WTC11 (cell line): Measurements from ENCODE around the gene CPT1C. TPM values are rescaled to one million over a fixed set of nuclear protein-coding genes. Genes with fewer than 3 reads are reported as not detected.
A peak's percentile ranks its signal among the peaks of the same experiment; 100 is the strongest.

Source experiments
- ATAC-seq: fragments of 200-7000 bp; cut with Tn5 transposase; 2 replicates; pipeline ENCODE4 v1.10.0; 2021; ENCODE audit warnings: mild to moderate bottlenecking, moderate library complexity
- CTCF ChIA-PET: fragments of 300-600 bp; sonication (Branson Sonifier 250); formaldehyde crosslinking; loops from one replicate; lab custom pipeline; 2021; ENCODE audit warnings: antibody characterized with exemption; lab: Charles Lee
- POLR2A ChIA-PET: fragments of 350-600 bp; sonication (Branson Sonifier 250); formaldehyde crosslinking; loops from one replicate; lab custom pipeline; 2021; ENCODE audit warnings: antibody characterized with exemption; lab: Charles Lee
- DNase-seq: peaks from one replicate; pipeline ENCODE4 v3.0.0; 2021; ENCODE audit warnings: low spot score
- H3K27ac Mint-ChIP-seq: 2 replicates; pipeline ENCODE4 v1.8.0; 2021; ENCODE audit warnings: mixed read lengths
- H3K27me3 Mint-ChIP-seq: 2 replicates; pipeline ENCODE4 v1.8.0; 2021; ENCODE audit warnings: low read depth, mild to moderate bottlenecking, moderate library complexity, mixed read lengths
- H3K36me3 Mint-ChIP-seq: 2 replicates; pipeline ENCODE4 v1.8.0; 2021; ENCODE audit warnings: mixed read lengths
- H3K4me1 Mint-ChIP-seq: 2 replicates; pipeline ENCODE4 v1.8.0; 2022; ENCODE audit warnings: mixed read lengths
- H3K4me3 Mint-ChIP-seq: 2 replicates; pipeline ENCODE4 v1.8.0; 2021; ENCODE audit warnings: mild to moderate bottlenecking, moderate library complexity, mixed read lengths
- H3K9me3 Mint-ChIP-seq: 2 replicates; pipeline ENCODE4 v1.8.0; 2021; ENCODE audit warnings: mixed read lengths
- AR ChIP-seq: fragments of 250-450 bp; sonication (Bioruptor Pico); IDR thresholded peaks from 2 replicates; pipeline ENCODE4 v1.9.0; 2021; ENCODE audit warnings: mild to moderate bottlenecking
- CDX4 ChIP-seq: fragments of 250-450 bp; sonication (Bioruptor Pico); IDR thresholded peaks from 2 replicates; pipeline ENCODE4 v1.9.0; 2021; ENCODE audit warnings: moderate library complexity, mild to moderate bottlenecking, inconsistent platforms, borderline replicate concordance
- CREB1 ChIP-seq: sonication (generic); formaldehyde crosslinking; IDR thresholded peaks from 2 replicates; pipeline ENCODE4 v1.8.0; 2023; ENCODE audit warnings: mild to moderate bottlenecking, missing genetic modification reagents
- ELF4 ChIP-seq: sonication (generic); formaldehyde crosslinking; IDR thresholded peaks from 2 replicates; pipeline ENCODE4 v1.8.1; 2022; ENCODE audit warnings: low read depth, mild to moderate bottlenecking, moderate library complexity, missing genetic modification reagents
- GRHL2 ChIP-seq: fragments of 250-450 bp; sonication (Bioruptor Pico); IDR thresholded peaks from 2 replicates; pipeline ENCODE4 v1.8.0; 2022; ENCODE audit warnings: mild to moderate bottlenecking, moderate library complexity; ENCODE audit not compliant: insufficient replicate concordance, severe bottlenecking
- MLX ChIP-seq: sonication (generic); formaldehyde crosslinking; IDR thresholded peaks from 2 replicates; pipeline ENCODE4 v1.8.1; 2023; ENCODE audit warnings: mild to moderate bottlenecking, missing genetic modification reagents, moderate library complexity
- MYBL2 ChIP-seq: sonication (generic); formaldehyde crosslinking; IDR thresholded peaks from 2 replicates; pipeline ENCODE4 v1.8.1; 2023; ENCODE audit warnings: mild to moderate bottlenecking, moderate library complexity, missing genetic modification reagents
- NFE2L1 ChIP-seq: sonication (generic); formaldehyde crosslinking; IDR thresholded peaks from 2 replicates; pipeline ENCODE4 v1.8.1; 2023; ENCODE audit warnings: missing genetic modification reagents
- NR3C1 ChIP-seq: sonication (generic); formaldehyde crosslinking; conservative IDR thresholded peaks from 2 replicates; pipeline ENCODE4 v1.8.1; 2023; ENCODE audit warnings: low read depth, mild to moderate bottlenecking, missing genetic modification reagents
- PRRX2 ChIP-seq: fragments of 250-450 bp; sonication (Bioruptor Pico); IDR thresholded peaks from 2 replicates; pipeline ENCODE4 v1.8.0; 2021; ENCODE audit warnings: mild to moderate bottlenecking
- RORB ChIP-seq: fragments of 250-450 bp; sonication (Bioruptor Pico); IDR thresholded peaks from 2 replicates; pipeline ENCODE4 v1.9.0; 2021; ENCODE audit warnings: mild to moderate bottlenecking
- SMAD4 ChIP-seq: sonication (generic); formaldehyde crosslinking; IDR thresholded peaks from 2 replicates; pipeline ENCODE4 v1.8.0; 2022; ENCODE audit warnings: mild to moderate bottlenecking, missing genetic modification reagents
- TP53 ChIP-seq: sonication (generic); formaldehyde crosslinking; IDR thresholded peaks from 2 replicates; pipeline ENCODE4 v1.8.1; 2023; ENCODE audit warnings: mild to moderate bottlenecking, missing genetic modification reagents
- USF2 ChIP-seq: sonication (generic); formaldehyde crosslinking; IDR thresholded peaks from 2 replicates; pipeline ENCODE4 v1.8.1; 2023; ENCODE audit warnings: mild to moderate bottlenecking, missing genetic modification reagents, moderate library complexity
- ZNF121 ChIP-seq: sonication (generic); formaldehyde crosslinking; IDR thresholded peaks from 2 replicates; pipeline ENCODE4 v1.8.0; 2023; ENCODE audit warnings: missing genetic modification reagents
- total RNA-seq: library from RNA; stranded (reverse); gene quantifications from 3 replicates; pipeline ENCODE4 v1.2.3, GENCODE V29; 2021
- TF ChIP-seq, protein P1 (sequence below): fragments of 200-600 bp; IDR thresholded peaks from 2 replicates; pipeline ENCODE4 v1.8.0; 2022; ENCODE audit warnings: antibody characterized with exemption
- TF ChIP-seq, protein P2 (sequence below): sonication (generic); formaldehyde crosslinking; IDR thresholded peaks from 2 replicates; pipeline ENCODE4 v1.8.1; 2022; ENCODE audit warnings: low read depth, missing genetic modification reagents, borderline replicate concordance
- TF ChIP-seq, protein P3 (sequence below): sonication (generic); formaldehyde crosslinking; IDR thresholded peaks from 2 replicates; pipeline ENCODE4 v1.8.0; 2022; ENCODE audit warnings: mild to moderate bottlenecking, missing genetic modification reagents

Gene CPT1C
- total RNA-seq, 1 experiment from 2014 or later, result 74.6 TPM

- H3K36me3 Mint-ChIP-seq, result peaks cover 47% of the 10 kb centered on the region
- H3K4me1 Mint-ChIP-seq, result peaks cover 46% of the 10 kb centered on the region
- no peak for DNase-seq
- H3K27me3 Mint-ChIP-seq, result no peaks in the 10 kb centered on the region
- ChIA-PET CTCF (interaction anchor here (0.7 kb wide), 1 partner anchor 198 kb away, joined by 3 read pairs; no protein-coding TSS in a partner anchor), POLR2A (interaction anchor here (0.6 to 5.9 kb wide), 2 partner anchors 11 to 31 kb away, joined by 5 to 38 read pairs; partner anchors contain the start of gene PRMT1)
- ATAC-seq, result no peak
- H3K9me3 Mint-ChIP-seq, result no peaks in the 10 kb centered on the region
- H3K4me3 Mint-ChIP-seq, result no peak overlapping the region; the same call in 1 of the 2 replicates
- peak overlapping the region; percentile 81 for H3K27ac Mint-ChIP-seq
- TF ChIP-seq MLX (CRISPR knock-in tag), result no peak
- no peak for TF ChIP-seq PRRX2
- TF ChIP-seq, protein P1, sequence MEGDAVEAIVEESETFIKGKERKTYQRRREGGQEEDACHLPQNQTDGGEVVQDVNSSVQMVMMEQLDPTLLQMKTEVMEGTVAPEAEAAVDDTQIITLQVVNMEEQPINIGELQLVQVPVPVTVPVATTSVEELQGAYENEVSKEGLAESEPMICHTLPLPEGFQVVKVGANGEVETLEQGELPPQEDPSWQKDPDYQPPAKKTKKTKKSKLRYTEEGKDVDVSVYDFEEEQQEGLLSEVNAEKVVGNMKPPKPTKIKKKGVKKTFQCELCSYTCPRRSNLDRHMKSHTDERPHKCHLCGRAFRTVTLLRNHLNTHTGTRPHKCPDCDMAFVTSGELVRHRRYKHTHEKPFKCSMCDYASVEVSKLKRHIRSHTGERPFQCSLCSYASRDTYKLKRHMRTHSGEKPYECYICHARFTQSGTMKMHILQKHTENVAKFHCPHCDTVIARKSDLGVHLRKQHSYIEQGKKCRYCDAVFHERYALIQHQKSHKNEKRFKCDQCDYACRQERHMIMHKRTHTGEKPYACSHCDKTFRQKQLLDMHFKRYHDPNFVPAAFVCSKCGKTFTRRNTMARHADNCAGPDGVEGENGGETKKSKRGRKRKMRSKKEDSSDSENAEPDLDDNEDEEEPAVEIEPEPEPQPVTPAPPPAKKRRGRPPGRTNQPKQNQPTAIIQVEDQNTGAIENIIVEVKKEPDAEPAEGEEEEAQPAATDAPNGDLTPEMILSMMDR, result no peak
- no peak for TF ChIP-seq GRHL2
- TF ChIP-seq ZNF121 (CRISPR knock-in tag), result no peak
Measured at GRCh38 chr19:49687150-49687549, 3.8 kb upstream of the CPT1C start.

DNA sequence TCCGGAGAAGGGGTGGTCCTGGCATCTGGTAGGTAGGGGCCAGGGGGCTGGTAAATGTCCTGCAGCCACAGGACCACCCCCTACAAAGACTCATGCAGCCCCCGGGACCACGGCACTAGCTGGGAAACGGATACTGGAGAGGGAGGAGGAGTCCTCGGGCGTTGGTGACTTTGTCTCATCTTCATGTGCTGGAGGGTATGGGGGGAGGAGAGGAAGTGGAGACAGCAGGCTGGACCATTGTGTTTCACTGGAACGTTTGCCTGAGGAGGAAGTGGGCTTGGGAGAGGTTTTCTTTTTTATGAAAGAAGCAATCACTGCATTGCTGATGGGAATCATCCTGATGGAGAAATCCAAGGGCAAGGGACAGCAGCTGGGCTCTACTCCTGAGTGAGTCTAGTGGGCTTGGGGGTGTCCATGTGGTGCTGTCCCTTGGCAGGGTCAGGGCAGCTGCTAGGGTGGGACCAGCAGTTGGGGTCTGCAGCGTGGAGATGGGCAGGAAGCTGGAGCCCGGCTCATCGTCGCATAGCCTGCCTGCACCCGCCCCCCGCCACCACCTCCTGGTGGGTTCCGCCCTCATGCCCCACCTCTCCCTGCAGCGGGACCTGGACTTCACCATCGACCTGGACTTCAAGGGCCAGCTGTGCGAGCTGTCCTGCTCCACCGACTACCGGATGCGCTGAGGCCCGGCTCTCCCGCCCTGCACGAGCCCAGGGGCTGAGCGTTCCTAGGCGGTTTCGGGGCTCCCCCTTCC is 3.2 kb upstream of the CPT1C start:
- H3K27me3 Mint-ChIP-seq, result no peaks in the 10 kb centered on the region
- DNase-seq (no peak), ATAC-seq (no peak)
- H3K4me3 Mint-ChIP-seq, result no peak overlapping the region
- H3K36me3 Mint-ChIP-seq, result peaks cover 42% of the 10 kb centered on the region
- ChIA-PET POLR2A (interaction anchor here (0.6 to 5.9 kb wide), 4 partner anchors 12 to 45 kb away, joined by 3 to 38 read pairs (median 6); partner anchors contain the start of genes PRMT1 and SCAF1), CTCF (interaction anchor here (0.7 to 3.8 kb wide), 3 partner anchors 9 to 198 kb away, joined by 3 to 19 read pairs (median 14); no protein-coding TSS in a partner anchor)
- H3K27ac Mint-ChIP-seq, result peak overlapping the region; percentile 81
- H3K9me3 Mint-ChIP-seq, result no peaks in the 10 kb centered on the region
- no peak for TF ChIP-seq CDX4 (CRISPR knock-in tag)
- TF ChIP-seq, protein P2, sequence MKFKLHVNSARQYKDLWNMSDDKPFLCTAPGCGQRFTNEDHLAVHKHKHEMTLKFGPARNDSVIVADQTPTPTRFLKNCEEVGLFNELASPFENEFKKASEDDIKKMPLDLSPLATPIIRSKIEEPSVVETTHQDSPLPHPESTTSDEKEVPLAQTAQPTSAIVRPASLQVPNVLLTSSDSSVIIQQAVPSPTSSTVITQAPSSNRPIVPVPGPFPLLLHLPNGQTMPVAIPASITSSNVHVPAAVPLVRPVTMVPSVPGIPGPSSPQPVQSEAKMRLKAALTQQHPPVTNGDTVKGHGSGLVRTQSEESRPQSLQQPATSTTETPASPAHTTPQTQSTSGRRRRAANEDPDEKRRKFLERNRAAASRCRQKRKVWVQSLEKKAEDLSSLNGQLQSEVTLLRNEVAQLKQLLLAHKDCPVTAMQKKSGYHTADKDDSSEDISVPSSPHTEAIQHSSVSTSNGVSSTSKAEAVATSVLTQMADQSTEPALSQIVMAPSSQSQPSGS (CRISPR knock-in tag), result no peak
- no peak for TF ChIP-seq RORB (CRISPR knock-in tag)
- TF ChIP-seq GRHL2, result no peak
- TF ChIP-seq ELF4, result no peak
- TF ChIP-seq SMAD4 (CRISPR knock-in tag), result no peak
- no peak for TF ChIP-seq CREB1 (CRISPR knock-in tag)
- no peak for TF ChIP-seq NFE2L1 (CRISPR knock-in tag)
- no peak for TF ChIP-seq TP53
- TF ChIP-seq, protein P3, sequence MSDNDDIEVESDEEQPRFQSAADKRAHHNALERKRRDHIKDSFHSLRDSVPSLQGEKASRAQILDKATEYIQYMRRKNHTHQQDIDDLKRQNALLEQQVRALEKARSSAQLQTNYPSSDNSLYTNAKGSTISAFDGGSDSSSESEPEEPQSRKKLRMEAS (CRISPR knock-in tag), result no peak
- TF ChIP-seq AR (CRISPR knock-in tag), result no peak
- no peak for TF ChIP-seq MYBL2 (CRISPR knock-in tag)
- TF ChIP-seq NR3C1, result no peak
- TF ChIP-seq USF2, result no peak
- peaks cover 48% of the 10 kb centered on the region for H3K4me1 Mint-ChIP-seq
